Measurements from ENCODE around the gene S100A12.

Gene S100A12

GRCh38 chr1:153336650-153337049 is 38.8 kb downstream of the S100A12 start:
- DNase-seq (ENCODE audit: low spot score): no peak

GRCh38 chr1:153333902-153334301 is 41.5 kb downstream of the S100A12 start:
- no peak for DNase-seq (ENCODE audit: low spot score)

GRCh38 chr1:153324912-153325311 is 50.5 kb downstream of the S100A12 start:
- DNase-seq (ENCODE audit: low spot score): no peak

Small RNAs within 50 kb of the gene (small RNA-seq; reads per million reads assigned to genes)
- 0 reads per million in 2 experiments for gene RNU6-160P
- 0 reads per million in 2 experiments for gene S100A15A

Measured in SK-N-DZ (cell line).